GM21529 (cell line): Measurements from ENCODE around the gene LRRTM4.

Experiments
- ATAC-seq: cut with Tn5 transposase; IDR thresholded peaks from one replicate; pipeline ENCODE4 v1.9.1; 2021; ENCODE audit not compliant: unreplicated experiment

Gene LRRTM4

DNA sequence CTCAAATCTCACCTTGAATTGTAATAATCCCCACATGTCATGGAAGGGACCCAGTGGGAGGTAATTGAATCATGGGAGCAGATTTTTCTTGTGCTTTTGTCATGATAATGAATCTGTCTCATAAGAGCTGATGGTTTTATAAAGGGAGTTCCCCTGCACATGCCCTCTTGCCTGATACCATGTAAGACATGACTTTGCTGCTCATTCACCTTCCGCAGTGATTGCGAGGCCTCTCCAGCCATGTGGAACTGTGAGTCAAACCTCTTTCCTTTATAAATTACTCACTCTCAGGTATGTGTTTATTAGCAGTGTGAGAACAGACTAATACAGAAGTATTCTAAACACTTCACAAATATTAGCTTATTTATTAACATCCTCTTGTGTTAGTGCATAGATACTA is 516.7 kb downstream of the LRRTM4 start:
- ATAC-seq: no peak

DNA sequence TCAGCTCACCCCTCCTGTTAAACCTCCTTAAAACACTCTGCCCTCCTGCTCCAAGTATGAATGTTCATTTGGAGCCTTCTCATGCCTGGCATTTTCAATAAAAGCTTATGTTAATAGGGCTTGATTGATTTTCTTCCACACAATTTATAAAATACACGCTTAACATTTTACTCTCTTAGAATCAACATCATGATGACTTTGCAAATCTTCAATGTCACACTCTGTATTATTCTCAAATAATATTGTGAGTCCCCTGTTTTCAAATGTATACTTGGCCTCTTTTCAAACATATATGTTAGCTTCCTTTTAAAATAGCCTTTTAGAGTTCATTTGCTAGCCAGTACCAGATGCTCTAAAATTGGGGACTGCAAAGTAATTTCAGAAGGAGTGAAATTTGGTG is 520.3 kb downstream of the LRRTM4 start:
- ATAC-seq: no peak

DNA sequence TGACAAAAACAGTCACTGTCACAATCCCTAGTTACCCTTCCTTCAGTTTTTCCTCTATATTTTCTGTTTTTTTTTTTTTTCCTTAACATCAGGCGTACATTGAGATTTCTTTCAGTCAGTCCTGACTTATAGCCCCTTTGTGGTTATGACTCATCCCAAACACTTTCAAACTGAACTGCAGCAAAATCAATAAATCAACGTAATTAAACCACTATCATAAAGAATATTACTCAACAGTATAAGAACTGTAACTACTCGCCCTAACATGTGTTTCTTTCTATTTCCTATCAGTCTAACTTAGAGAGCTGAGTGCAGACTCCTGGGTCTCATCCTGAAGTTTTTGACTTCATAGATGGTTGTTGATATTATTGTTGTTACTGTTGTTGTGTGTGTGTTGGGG is 523.5 kb downstream of the LRRTM4 start:
- no peak for ATAC-seq

DNA sequence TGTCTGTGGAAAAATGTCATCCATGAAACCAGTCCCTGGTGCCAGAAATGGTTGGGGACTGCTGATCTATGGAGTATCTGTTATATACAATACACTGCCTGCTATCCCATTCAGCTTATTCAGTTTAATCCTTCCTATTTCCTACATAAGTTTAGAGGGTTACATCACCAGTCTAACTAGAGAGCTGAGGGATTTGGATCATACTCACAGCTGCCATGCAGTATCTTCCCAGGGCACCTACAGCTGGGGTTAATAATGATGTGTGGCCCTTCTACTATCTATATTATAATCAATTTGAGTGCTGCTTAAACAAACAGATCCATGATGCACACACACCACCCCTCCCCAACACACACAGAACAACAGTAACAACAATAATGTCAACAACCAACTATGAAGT is 524.0 kb downstream of the LRRTM4 start:
- ATAC-seq: no peak

DNA sequence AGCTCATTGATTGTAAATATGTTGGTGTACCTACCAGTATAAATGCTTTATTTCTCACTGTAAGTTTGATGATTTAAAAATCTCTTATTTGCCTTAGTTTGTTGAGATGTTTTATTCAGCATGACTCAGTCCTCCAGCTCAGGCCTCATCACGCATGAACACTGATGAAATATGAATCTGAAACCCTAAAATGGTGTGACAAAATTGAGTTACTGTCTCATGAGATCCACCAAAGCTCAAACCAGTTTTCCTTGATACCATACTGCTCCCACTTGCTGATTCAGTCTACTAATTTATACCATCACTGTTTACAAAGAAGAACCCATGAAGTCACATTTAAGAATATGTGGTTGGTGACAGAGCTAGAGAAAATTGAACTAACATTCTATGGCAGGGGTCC is 524.9 kb downstream of the LRRTM4 start:
- ATAC-seq: no peak

DNA sequence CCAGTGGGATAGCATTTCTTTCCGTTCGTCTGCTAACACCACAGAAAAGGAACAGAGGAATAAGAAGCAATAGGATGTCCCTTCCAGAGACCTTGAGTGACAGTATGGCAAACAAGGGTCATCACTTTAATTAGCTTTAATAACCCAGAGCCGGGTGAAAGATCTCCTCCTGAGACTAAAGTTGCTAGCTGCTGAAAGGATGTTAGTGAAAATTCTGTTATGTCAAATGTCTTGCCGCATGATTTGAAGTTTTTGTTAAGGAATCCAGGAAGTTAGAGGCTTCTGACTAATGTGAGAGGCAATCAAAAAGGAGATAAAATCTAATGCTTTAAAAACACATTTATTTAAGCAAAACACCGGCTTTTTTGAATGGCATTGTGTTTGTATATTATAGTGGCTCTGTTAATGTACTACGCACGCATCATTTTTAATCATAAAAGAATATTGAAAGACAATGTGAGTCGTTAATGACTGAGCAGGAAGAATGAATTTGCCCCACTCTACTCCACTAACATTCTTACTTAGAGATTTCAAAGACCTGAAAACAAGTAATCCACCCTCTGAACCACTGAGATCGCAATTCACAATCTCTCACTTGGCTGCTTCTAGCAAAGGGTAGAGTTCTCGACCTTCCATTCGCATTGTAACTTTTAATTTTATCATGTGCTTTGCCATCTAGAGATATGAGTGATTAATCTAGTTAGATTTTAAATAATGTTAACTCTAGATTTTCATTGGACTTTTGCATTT is 536.6 kb downstream of the LRRTM4 start:
- no peak for ATAC-seq

DNA sequence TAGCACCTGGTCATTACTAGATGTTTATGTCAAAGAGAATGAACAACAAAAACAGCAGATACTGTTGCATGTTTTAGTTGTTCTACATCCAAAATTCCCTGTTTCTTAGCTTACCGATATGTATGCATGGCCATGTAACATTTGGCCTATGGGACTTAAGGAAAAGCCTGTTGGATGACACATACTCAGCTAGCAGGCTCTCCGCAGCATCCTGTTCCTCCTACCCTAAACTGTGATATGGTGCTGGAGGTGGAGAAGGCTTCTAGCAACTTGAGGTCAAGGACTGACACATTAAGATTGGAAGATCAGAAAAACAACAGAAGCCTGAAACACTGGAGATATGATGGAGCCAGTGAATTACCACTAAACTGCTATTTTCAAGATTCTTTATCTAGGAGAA is 537.8 kb downstream of the LRRTM4 start:
- no peak for ATAC-seq

DNA sequence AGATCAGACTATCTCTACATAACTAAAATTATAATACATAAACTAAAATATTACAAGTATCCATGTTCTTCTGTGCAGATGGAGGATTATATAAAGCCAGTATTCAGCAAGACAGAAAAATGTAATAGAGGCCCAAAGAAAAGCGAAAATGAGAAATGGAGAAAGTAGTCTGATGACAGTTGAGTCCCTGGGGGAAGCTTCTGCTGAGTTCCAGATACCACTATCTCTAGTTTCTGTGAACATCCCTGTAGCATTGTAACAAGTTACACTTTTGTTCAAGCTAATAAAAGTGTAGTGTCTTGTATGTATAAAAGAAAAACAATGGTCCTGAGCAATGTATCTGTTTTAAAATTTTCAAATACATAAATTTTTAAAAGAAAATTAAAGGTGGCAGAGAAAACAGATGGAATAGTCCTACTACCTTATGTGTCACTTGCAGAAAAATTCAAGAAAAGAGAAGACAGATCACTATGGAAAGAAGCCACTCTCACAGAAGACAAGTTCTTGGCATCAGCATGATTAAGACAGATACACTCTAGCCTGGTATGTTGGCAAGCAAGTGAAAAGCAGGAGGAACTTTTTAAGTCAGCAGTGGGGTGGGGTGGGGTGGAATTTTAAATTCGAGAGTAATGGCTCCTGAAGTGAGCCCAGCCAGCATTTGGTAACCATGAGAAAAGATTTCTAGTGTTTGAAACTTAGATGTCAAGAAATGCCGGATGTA is 541.9 kb downstream of the LRRTM4 start:
- no peak for ATAC-seq

DNA sequence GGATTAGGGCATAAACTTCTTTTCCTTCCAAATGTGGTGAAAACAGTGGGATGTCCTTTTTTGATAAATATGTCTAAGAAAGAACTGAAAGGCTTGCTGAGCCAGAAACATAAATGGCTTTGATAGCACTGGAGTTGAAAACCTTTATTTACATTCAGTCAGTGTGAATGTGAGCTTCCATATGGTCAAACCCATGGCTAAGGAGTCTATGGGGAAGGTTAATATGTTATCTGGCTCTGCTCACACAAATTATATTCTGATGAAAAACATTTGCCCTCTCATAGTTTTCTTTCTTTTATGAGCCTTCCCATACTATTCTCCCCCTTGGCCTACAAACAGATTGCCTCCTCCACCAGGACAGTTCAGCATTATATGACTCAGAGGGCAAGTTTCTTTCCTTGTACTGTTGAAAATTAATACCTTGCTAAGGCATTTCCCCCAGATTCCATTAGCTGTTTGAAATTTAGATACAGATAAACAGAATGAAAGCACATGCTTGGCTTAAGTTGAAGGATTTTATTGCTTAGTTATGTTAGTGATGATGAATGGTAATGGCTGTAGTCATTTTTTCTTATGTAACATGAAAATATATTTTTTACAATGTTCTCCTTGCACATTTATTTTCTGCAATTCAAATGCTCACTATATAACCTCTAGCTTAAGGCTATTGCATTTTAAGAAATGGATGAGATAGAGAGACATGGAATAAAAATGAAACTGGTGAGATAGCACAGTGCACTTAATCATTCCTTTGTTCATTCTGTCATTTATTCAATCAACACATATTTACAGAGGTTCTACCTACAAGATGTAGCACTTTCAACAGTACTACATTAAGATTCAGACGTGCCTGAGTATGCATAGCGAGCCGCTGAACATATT is 544.1 kb downstream of the LRRTM4 start:
- no peak for ATAC-seq

DNA sequence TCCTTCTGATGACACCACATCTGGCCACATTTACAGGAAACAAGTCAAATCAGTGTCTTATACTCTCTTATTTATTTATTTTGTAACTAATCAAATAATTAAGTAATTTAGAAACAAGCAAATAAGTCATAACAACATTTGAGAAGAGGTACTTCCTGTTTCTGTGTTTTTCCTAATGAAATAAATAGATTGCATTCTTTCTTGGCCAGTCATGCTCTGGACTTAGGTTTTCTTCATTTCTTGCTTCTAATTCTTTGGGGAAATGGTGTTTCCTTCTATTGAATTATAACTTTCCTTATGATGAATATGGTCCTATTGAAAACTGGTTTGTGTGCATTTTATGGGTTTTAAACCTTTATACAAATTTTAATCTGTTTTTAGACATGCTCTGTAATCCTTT is 546.4 kb downstream of the LRRTM4 start:
- ATAC-seq: no peak

DNA sequence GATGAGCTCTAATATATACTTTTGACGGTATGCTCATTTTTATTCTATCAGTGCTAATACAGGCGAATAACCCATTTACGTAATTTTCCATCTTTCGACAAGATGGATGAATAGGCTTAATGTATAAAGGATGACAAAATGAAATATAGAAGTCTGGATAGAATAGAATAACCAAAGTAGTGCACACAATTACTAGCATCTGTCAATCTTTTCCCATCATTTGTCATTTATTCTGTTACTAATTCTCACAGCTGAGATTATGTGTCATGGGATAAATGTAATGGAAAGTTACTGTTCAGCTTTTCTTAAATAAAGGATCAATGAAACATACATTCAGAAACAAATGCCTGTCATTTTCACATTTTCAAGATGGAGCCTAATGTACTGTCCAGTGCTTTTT is 548.6 kb downstream of the LRRTM4 start:
- no peak for ATAC-seq

DNA sequence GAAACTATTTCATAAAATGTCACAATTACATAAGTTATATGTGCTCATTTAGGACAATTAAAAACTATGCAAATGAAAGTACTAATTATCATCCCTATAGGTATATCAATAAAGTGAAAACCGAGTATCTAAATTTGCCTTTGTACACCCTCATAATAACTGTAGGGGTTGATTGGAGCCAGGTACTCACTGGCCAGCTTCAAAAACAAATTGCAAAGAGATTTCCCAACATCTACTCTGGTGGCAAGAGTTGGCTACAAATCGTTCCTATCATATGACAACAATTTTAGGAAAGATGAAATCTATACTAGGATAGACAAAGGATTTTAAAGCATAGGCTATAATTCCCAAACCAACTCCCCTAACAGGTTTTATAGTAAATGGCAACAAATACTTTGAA is 556.4 kb downstream of the LRRTM4 start:
- no peak for ATAC-seq

DNA sequence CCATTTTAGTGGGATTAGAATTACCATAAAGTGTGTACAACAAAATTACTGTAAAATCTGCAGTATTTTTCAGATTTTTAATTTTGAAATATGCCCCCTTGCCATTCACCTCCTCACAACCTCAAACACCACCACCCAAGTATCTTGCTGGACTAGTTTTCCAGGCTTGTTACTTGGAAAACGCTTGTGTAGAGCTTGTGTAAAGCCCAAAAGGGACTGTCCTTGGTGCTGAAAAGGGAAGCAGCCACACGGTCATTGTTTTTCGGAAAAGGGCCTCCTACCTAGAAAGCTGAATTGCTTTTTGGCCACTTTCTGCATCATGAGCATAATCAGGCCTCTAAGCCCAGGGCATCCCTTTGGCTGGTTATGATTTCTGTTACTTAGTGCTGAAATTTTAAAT is 563.4 kb downstream of the LRRTM4 start:
- no peak for ATAC-seq

DNA sequence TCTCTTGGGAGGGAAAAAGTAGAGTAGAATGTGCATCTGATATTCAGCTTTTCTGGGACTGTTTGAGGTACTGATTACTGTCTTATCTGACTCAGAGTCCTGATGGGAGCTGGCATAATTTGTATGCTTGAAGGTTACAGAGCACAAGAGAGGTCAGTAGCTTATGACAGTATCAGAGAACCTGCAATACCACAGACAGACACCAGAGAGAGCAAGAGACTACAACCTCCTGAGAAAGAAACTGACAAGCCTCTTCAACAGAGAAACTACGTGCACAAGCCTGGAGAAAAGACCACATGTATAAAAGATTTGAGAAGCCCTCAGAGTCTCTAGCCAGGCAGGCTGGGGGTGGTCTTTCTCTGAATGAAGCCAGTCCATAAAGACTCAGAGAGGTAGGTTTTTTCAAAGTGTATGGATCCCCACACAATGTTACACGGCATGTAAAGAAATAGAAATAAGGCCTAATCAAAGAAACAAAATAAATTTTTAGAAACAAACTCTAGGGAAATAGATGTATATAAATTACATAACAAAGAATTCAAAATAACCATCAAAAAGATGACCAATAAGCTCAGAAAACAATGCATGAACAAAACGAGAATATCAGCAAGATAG is 568.3 kb downstream of the LRRTM4 start:
- peak; percentile 73 for ATAC-seq

DNA sequence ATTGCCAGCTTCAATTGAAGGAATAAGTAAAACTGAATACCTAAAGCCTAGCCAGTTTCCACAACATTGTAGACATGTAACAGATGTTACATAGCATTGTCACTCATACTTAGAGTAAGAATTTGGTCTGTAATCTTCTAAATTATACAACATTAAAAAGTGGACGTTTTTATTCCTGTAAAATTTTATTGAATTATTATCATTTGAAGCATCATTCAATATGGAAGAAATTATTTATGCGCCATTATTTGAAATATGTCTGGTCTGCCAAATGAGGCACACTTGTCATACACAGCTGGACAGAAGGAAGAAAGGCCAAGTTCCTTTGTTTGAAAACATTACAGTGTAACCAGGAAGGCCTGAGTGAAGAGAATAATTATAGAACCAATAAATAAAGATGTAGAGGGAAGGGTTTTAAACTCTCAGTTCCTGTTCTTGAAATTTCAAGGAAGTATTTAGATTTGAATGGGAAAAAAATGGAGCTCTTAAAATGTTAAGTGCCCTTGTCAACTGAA is 575.5 kb downstream of the LRRTM4 start:
- no peak for ATAC-seq

DNA sequence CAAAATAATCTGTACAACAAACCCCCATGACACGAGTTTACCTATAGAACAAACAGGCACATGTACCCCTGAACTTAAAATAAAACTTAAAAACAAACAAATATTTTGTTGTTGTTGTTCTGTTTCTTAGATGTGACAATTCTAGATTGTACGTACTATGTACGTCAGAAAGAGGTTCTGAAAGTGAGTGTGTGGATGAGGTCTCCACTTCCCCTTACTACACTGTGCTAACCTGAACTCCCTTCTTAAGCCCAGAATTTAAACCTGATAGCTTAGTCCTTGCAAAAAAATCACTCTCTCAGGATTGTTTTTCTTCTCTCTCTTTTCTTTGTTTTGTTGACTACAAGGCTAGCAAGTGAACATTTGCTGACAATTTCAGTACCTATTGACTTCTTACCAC is 581.6 kb downstream of the LRRTM4 start:
- no peak for ATAC-seq

DNA sequence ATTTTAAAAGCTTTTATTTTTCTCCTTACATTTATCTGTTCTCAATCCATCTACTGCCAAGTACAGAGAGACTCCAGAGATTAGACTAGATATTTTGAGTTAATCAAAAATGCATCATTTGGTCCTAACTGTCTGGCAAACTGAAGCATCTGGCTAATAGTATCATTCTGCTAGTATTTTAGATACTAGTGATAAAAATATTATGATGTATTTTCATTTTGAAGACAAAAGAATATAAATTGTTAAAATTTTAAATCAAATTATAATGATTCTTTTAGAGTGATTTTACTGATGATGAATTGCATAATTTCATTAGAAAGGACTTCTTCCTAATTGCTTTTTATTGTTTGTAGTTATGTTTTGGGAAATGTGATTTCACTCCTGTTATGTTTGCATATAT is 584.0 kb downstream of the LRRTM4 start:
- no peak for ATAC-seq

DNA sequence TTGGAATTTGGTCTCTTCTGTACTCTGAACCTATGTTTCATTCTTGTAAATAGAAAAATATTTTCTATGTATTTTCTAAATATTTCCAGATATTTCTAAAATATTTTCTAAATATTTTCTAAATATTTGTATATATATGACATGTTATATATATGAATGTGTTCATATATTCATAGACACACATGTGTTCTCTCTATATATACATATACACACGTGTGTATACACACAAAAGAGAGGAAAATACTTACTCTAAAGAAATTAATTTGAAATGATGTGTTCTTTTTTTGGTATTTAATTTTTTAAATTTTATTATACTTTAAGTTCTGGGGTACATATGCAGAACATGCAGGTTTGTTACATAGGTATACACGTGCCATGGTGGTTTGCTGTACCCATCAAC is 589.6 kb downstream of the LRRTM4 start:
- ATAC-seq: no peak

DNA sequence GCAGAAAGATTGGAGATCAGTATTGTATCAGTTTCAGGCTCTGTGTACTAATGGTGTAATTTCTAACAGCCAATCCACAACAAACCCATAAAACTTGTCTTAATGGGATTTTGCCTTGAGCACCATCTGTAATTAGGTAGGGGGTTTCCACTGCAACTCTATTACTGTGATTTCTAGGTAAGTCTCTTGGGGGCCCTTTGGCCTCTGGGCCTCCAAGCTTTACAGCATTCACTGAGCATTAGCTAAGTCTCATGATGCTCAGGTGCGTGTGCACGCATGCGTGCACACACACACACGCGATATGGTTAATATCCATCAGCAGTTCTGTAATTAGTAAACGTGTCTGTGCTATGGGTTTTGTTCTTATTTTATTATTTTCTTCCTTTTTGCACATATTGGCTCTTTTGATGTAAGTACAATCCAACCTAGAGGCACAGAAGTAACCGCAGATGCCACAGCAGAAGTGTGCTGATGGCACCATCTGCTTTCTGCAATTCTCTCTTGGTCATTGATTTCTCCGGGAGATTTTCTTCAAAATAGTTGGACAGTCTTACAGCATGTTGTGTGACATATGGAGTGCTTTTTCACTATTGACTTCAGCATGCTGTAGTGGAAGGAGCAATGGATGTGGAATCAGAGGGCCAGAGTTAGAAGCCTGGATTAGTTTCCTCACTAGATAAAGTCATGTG is 592.0 kb downstream of the LRRTM4 start:
- no peak for ATAC-seq

DNA sequence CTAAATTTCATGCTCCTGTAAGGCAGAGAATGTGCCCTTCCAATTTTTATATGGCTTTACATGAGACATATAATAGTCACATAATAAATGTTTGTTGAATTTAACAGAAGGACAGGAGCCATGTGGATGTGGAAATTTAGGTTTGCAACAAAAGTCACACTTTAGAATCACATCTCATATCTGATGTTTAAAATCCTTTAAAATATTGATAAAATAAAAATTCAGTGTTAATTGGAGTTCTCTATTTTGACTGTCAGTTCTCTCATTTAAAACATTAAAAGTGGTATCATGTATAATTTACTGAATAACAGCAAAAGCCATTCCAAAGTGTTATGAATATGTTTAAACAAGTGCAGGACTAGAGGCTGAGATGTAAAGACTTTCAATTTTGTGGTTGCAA is 594.1 kb downstream of the LRRTM4 start:
- ATAC-seq: no peak

DNA sequence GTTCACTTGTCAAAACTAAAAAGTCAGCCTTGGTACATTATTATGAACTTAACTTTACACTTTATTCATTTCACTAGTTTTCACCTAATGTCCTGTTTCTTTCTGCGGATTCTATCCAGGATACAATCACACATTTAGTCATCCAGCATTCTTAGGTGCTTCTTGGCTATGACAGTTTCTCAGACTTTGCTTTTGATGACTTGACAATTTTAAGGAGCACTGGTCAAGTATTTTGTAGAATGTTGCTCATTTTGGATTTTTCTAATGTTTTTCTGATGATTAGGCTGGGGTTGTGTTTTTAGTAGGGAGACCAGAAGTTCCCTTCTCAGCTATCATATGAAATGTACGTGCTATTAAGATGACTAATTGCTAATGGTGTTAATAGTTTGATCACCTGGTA is 601.2 kb downstream of the LRRTM4 start:
- ATAC-seq: no peak
